Renal cortical epithelial cell (primary cell): Measurements from ENCODE around the gene SLC30A1. TPM values are rescaled to one million over a fixed set of nuclear protein-coding genes. Genes with fewer than 3 reads are reported as not detected.
"Not testable (repeated sequence)": the region's sequence is repeated elsewhere in the genome, so short reads cannot be mapped to it uniquely, and the experiment has no call there.

ENCODE experiments used
- DNase-seq: peaks from one replicate; pipeline ENCODE4 v3.0.0-alpha.2; 2011; ENCODE audit warnings: low read depth
- total RNA-seq: library from RNA; depleted of rRNA; stranded (reverse); fragments of >200 nt; gene quantifications from 2 replicates; pipeline ENCODE4 v1.2.3, GENCODE V29; 2014

The SLC30A1 gene
- total RNA-seq, 1 donor from 2014 or later: 74.4 TPM

DNA sequence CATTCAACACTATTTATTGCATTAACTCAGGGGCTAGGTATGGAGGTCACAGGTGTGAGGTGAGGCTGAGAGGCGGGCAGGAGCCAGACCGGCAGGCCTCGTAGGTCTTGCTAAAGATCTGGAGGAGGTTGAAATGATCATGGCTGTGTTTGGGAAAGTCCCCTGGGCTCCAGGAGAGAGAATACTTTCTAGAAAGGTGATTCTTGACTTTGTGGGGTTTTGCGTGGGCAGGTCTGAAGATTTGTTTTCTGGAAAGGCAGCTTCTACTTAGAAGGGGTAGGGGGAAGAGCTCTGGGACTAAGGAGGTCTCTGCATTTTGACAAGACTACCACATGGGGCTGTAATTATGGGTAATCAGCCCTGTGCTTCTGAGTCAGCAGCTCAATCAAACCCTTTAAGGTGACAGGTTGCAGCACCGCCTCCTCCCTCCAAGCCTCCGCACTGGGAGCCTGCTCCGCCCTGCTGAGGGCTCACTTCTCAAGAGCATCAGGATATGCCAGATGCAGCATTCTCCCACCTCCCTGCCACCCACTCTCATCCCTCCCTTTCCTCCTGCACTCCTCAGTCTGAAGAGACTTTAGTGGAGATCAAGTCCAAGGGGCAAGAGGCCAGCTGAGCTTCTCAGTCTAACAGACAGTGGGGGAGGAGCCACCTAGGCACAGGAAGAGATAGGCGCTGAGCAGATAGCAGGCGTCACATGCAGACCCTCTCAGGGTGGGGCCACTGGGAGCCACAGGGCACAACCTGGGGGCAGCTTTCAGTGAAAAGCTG lies 30.5 kb downstream of the SLC30A1 start:
- DNase-seq: peak; percentile 19

DNA sequence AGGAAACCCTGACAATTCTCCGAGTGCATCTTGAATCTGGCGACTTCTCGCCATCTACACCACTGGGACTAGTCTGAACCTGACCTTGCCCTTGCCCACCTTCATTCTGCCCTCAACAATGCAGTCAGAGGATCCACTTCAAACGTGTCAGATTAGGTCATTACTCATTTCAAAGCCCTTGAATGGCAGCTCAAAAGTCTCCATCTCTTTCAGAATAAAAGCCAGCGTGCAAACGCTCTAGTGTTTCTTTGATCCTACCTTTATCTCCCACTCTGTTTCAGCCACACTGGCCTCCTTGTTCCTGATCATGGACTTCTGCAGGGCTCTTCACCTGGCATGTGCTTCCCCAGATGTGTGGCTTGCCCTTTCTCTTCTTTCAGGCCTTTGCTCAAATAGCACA lies 31.3 kb downstream of the SLC30A1 start:
- no peak for DNase-seq

- no peak for DNase-seq
Measured at GRCh38 chr1:211546543-211546942, 32.4 kb downstream of the SLC30A1 start.

DNA sequence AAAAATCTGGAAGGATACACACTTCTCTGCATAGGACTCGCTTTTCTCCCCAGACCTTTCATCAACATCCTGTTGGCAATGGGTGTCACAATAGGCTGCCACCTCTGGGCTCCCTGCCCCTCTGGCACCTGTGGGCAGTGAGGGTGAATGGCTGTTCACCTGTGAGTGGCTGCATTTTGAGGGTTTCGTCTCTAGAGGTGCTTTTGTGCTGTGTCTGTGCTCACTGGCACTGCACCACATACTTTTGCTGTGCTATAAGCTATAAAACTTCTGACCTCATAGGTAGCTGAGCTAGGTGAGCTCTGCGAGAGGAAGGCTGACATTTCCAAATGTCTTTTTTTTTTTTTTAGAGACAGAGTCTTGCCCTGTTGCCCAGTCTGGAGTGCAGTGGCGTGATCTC lies 35.9 kb downstream of the SLC30A1 start:
- no peak for DNase-seq

DNA sequence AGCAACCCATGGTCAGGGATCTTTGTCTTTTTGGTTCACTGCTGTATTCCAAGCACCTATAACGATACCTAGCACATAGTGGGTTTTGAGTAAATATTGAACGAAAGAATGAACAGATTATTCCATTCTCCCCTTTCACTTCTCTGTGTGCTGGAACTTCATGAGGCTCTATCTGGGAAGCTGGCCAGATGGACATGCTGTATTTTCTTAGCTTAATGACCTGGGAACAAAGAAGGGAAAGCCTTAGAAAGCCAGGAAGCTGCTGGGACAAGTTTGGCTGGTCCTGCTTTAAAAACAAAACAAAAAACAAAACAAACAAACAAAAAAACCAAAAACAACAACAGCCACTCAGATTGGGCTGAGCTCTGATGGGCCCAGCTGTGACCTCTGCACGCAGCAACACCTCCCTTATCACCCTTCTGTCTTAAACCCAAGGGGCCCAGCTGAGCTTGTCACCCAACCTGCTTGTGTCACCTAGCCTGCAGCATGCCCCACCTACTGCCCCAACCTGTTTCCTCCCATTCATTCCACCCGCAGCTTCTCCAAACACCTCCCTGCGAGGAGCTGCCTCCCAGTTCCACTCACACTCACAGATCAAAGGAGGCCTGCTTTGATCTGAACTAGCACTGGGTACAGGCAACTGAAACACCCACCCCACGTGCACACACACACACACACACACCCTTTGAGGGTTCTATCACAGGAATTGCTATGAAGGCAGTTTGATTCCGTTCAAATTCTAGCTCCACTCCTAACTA lies 37.1 kb downstream of the SLC30A1 start:
- peak; percentile 69 for DNase-seq

DNA sequence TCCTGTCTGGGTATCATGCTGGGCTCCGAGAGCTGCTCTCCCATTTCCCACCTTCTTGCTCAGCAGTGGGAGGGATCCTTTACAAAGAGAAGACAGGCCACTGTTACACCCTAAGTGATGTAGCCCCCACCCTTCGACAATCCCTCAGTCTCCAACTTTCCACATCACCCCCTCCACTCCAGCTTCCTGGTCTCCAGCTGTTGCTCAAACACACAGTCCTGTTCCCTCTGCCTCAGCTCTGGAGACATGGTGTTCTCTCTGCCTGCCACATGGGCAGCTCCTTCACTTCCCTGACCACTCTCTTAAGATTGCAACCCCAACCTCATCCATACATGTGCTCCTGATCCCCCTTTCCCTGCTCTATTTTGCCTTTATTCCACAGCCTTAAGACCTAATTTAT lies 37.7 kb downstream of the SLC30A1 start:
- DNase-seq: no peak

DNA sequence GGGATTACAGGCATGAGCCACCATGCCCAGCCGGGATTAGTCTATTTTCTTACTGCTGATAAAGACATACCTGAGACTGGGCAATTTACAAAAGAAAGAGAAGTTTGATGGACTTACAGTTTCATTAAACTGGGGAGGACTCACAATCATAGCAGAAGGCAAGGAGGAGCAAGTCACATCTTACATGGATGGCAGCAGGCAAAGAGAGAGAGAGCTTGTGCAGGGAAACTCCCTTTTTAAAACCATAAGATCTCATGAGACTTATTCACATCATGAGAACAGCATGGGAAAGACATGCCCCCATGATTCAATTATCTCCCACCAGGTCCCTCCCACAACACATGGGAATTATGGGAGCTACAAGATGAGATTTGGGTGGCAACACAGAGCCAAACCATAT lies 38.1 kb downstream of the SLC30A1 start:
- not testable (repeated sequence) for DNase-seq

DNA sequence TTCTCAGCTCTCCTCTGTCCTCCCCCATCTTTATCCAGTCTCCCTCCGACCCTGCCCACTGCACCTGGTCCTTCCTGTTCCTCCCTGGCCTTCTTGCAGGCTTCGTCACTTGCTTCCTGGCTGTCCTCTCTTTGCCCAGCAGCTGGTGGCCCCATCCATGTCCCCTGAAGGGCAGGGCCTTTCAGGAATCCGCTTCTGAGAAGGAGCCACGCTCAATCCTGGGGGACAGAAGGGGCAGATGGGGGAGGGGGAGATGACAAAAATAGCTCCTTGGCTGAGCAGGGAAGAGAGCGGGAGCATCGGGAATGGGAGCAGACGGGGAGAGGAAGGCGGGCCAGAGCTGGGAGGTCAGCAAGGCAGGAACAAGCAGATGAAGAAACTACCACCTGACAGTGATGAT lies 40.7 kb downstream of the SLC30A1 start:
- DNase-seq: no peak

DNA sequence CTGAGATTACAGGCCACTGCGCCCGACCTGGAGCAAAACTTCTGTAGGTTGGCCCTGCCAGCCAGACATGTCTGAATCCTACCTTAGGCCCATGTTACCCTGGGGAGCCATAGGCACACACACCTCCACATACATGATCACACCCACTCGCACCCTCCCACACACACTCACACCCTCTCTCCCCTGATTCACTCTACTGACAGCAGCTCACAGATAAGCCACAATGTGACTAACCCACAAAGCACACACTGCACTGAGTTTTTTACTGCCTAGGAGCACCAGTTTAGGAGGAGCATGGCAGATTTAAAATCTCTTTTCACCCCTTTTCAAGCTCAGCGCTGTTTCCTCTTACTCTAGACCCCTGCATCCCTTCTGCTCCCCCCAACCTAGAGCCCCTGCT lies 41.7 kb downstream of the SLC30A1 start:
- no peak for DNase-seq

GRCh38 chr1:211536606-211537005 lies 42.4 kb downstream of the SLC30A1 start:
- no peak for DNase-seq

GRCh38 chr1:211535346-211535745 lies 43.6 kb downstream of the SLC30A1 start:
- DNase-seq: no peak

- no peak for DNase-seq
Measured at GRCh38 chr1:211534545-211535291, 44.2 kb downstream of the SLC30A1 start.

DNA sequence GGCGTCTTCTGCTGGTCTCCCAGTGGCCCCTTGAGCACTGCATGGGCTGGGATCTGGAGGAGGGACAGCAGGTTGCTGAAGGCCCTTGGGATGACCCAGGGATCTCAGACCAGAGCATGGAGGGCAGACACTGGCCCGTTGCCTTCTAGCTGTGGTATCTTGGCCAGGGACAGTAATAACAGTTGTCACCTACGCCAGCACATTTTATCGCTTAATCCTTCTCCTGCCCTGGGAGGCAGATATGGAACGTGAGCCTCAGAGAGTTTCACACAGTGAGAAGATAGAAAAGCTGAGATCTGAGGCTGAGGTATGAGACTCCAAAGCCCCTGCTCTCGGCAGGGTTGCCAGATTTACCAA lies 46.9 kb downstream of the SLC30A1 start:
- DNase-seq: no peak

- no peak for DNase-seq
Measured at GRCh38 chr1:211531194-211532087, 47.5 kb downstream of the SLC30A1 start.

DNA sequence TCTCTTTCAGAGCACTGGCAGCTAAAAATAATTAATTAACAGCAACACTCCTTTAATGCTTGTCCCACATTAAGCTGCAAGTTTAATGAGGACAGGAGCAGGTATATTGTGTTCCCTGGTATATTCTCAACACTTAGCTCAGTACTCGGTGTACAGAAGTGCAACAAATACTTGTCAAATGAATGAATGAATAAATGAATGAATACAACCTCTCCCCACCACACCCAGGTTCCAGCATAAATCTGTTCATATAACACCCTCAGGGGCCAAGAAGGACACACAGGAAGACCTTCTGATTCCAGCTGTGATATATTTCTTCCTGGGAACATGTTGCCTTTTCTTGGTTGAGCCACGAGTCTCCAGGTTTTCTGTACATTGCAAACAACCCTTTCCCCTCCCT lies 48.9 kb downstream of the SLC30A1 start:
- DNase-seq: no peak

DNA sequence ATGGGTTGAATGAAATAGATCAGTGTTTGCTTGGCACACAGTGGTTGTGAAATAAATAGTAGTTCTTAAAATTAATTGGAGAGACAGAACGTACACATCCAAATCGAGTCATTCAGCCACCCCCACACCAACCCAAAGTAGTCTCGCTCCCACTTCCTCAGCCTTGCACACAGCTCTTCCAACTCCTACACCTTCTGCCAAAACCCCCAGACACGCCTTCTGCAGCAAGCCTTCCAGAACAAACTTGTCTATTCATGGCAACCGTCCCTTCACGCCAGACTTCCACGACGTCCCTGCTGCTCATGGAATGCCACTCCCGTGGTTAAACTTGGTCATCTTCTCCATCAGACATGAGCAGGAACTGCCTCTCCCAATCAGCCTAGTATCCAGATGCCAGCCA lies 49.5 kb downstream of the SLC30A1 start:
- DNase-seq: no peak

- DNase-seq: no peak
Measured at GRCh38 chr1:211529011-211529410, 50.0 kb downstream of the SLC30A1 start.

DNA sequence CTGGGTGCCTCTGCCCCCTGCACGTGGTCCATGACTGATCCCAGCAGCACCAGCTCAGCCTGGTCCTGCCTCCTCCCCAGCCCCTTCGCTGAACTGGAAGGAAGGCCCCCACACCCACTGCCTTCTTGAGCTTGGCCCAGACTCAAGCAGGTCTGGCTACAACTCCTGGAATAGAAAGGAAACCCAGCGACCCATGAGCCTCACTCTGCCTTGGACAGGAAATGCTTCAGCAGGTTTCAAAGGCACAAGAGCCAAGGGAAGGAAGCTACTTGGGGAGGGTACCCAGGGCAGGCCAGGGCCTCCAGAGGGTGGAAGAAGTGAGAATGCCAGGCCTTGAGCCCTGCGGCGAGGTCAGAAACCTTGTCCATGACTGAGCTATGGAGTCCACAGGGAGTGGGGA lies 51.1 kb downstream of the SLC30A1 start:
- no peak for DNase-seq

- DNase-seq: no peak
Measured at GRCh38 chr1:211527006-211527405, 52.0 kb downstream of the SLC30A1 start.

DNA sequence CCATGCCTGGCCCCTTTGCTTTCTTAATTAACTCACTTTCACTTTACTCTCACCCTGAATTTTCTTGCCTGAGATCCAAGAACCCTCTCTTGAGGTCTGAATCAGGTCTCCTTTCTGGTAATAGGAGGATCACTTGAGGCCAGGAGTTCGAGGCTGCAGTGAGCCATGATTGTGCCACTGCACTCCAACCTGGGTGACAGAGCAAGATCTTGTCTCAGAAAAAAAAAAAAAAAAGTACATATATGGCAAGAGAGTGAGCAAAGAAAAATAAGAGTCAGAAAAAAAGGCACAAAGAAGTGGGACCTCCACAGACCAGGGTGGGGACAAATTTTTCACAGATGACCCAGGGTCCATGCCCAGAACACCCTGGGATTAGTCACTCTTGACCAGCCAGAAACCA lies 52.9 kb downstream of the SLC30A1 start:
- DNase-seq: no peak

- DNase-seq: no peak
Measured at GRCh38 chr1:211525101-211525676, 53.8 kb downstream of the SLC30A1 start.
